Measurements from ENCODE around the gene TTC29.

- TF ChIP-seq CTCF (IDR thresholded peaks at IDR 0.05) (no peak), ZFX (IDR thresholded peaks at IDR 0.05; ENCODE audit: borderline replicate concordance) (no peak)
These were observed 111.2 kb downstream of the TTC29 start for GRCh38 chr4:146834263-146835034.
